ENCODE data around the gene EFNA1. TPM values are rescaled to one million over a fixed set of nuclear protein-coding genes. Genes with fewer than 3 reads are reported as not detected.
A peak's percentile ranks its signal among the peaks of the same experiment; 100 is the strongest.

Gene EFNA1
- total and polyA plus RNA-seq, 2 experiments from 2014 or later: 3.2 to 5.1 TPM

GRCh38 chr1:155137154-155137949, 9.7 kb downstream of the EFNA1 start:
- Histone ChIP-seq H3K79me2 (replicated peaks; ENCODE audit: insufficient read depth) (peaks cover 22% of the 10 kb centered on the region), H3K4me2 (peak overlapping the region; percentile 95), H4K20me1 (replicated peaks; ENCODE audit: insufficient read depth) (peaks cover 13% of the 10 kb centered on the region), H3K27ac (ENCODE audit: low read depth) (no peak overlapping the region), H3K9me2 (ENCODE audit: insufficient read depth) (no peaks in the 10 kb centered on the region), H3K4me1 (ENCODE audit: insufficient read depth) (peaks cover 16% of the 10 kb centered on the region), H2AFZ (no peak overlapping the region), H3K36me3 (ENCODE audit: insufficient read depth) (no peaks in the 10 kb centered on the region), H3F3A (replicated peaks; ENCODE audit: low read depth) (peaks cover 28% of the 10 kb centered on the region), H3K27me3 (ENCODE audit: insufficient read depth) (peaks cover 5% of the 10 kb centered on the region), H3K4me3 (peak overlapping the region; percentile 82)
- peaks cover 16% of the 10 kb centered on the region for H3K27me3 Mint-ChIP-seq (ENCODE audit: insufficient read depth, low read depth, poor library complexity)
- H3K4me3 Mint-ChIP-seq: peak overlapping the region; percentile 94
- TF ChIP-seq EZH2 (IDR thresholded peaks at IDR 0.05; ENCODE audit: low read depth, unreplicated experiment) (no peak), CTCF (conservative IDR thresholded peaks at IDR 0.05; ENCODE audit: low read depth in 2 of 2) (no peak)
- no peaks in the 10 kb centered on the region for H3K9me3 Mint-ChIP-seq
- H3K36me3 Mint-ChIP-seq (ENCODE audit: low read depth): peaks cover 16% of the 10 kb centered on the region
- H3K27ac Mint-ChIP-seq: no peak overlapping the region
- no peak for ATAC-seq
- peaks cover 13% of the 10 kb centered on the region for H3K4me1 Mint-ChIP-seq
- no peak for DNase-seq (ENCODE audit: low spot score)

GRCh38 chr1:155139895-155140629, 12.4 kb downstream of the EFNA1 start, which contains the start of gene DPM3:
TSS of gene DPM3 (minus strand) at chr1:155140531. CDS start at chr1:155140240, 291 bp downstream.
- Histone ChIP-seq H3K27ac (ENCODE audit: low read depth) (no peak within 1 kb of the TSS), H3K9me2 (ENCODE audit: insufficient read depth) (no peaks in the 10 kb centered on the region), H3K27me3 (ENCODE audit: insufficient read depth) (peaks cover 5% of the 10 kb centered on the region), H3K36me3 (ENCODE audit: insufficient read depth) (no peaks in the 10 kb centered on the region), H3K4me3 (peak within 1 kb of the TSS; percentile 86), H3F3A (replicated peaks; ENCODE audit: low read depth) (peaks cover 24% of the 10 kb centered on the region; the same call in 1 of the 2 replicates), H3K4me1 (ENCODE audit: insufficient read depth) (peaks cover 10% of the 10 kb centered on the region), H4K20me1 (replicated peaks; ENCODE audit: insufficient read depth) (peaks cover 13% of the 10 kb centered on the region), H2AFZ (peak within 1 kb of the TSS; percentile 40; the same call in 1 of the 2 replicates), H3K79me2 (replicated peaks; ENCODE audit: insufficient read depth) (peaks cover 22% of the 10 kb centered on the region), H3K4me2 (peak within 1 kb of the TSS; percentile 98)
- peak; percentile 74 for ATAC-seq
- Mint-ChIP-seq H3K4me1 (peaks cover 7% of the 10 kb centered on the region), H3K27ac (peak within 1 kb of the TSS; percentile 93), H3K36me3 (ENCODE audit: low read depth) (peaks cover 13% of the 10 kb centered on the region), H3K4me3 (peak within 1 kb of the TSS; percentile 96), H3K9me3 (no peaks in the 10 kb centered on the region), H3K27me3 (ENCODE audit: insufficient read depth, low read depth, poor library complexity) (peaks cover 12% of the 10 kb centered on the region)
- peak; percentile 96 for DNase-seq (ENCODE audit: low spot score)
- TF ChIP-seq NANOG (IDR thresholded peaks at IDR 0.05; ENCODE audit: borderline replicate concordance) (no peak), EZH2 (IDR thresholded peaks at IDR 0.05; ENCODE audit: low read depth, unreplicated experiment) (no peak), JUNB (IDR thresholded peaks at IDR 0.05; ENCODE audit: unreplicated experiment) (no peak), ZNF462 (CRISPR knock-in tag; IDR thresholded peaks at IDR 0.05) (no peak), CTCF (conservative IDR thresholded peaks at IDR 0.05; ENCODE audit: low read depth in 2 of 2) (no peak), EZH2phosphoT487 (IDR thresholded peaks at IDR 0.05; ENCODE audit: unreplicated experiment) (no peak), POLR2AphosphoS5 (IDR thresholded peaks at IDR 0.05; ENCODE audit: low read depth) (peak; percentile 87), ZNF331 (CRISPR knock-in tag; IDR thresholded peaks at IDR 0.05; ENCODE audit: low read depth) (no peak)

Measured in GM23338 (cell line).